Suprapubic skin (tissue), 4 donors: ENCODE results near the gene MKX.

Experiments used
- CTCF ChIP-seq, 2 donors: fragments of 200-600 bp in 1 of 2; fragments of 450-650 bp in 1 of 2; sonication (generic) in 1 of 2; IDR thresholded peaks; one replicate each; pipeline ENCODE4 v1.5.1; 2016 to 2019; ENCODE audit warnings: antibody characterized with exemption in 2 of 2, mild to moderate bottlenecking in 1 of 2, moderate library complexity in 1 of 2
- EP300 ChIP-seq: sonication (generic); formaldehyde crosslinking; IDR thresholded peaks from one replicate; pipeline ENCODE4 v1.6.1; 2017; ENCODE audit warnings: antibody characterized with exemption
- POLR2A ChIP-seq, 2 donors: fragments of 450-650 bp; IDR thresholded peaks; one replicate each; pipeline ENCODE4 v1.6.1; 2017; ENCODE audit warnings: antibody characterized with exemption in 2 of 2, mild to moderate bottlenecking in 2 of 2, moderate library complexity in 2 of 2
- POLR2AphosphoS5 ChIP-seq, 3 donors: sonication (generic); formaldehyde crosslinking; IDR thresholded peaks; one replicate each; pipeline ENCODE4 v1.6.1; 2017; ENCODE audit warnings: antibody characterized with exemption in 3 of 3

- TF ChIP-seq CTCF (IDR thresholded peaks at IDR 0.05) (no peak), POLR2A (IDR thresholded peaks at IDR 0.05) (no peak), EP300 (no peak), POLR2AphosphoS5 (IDR thresholded peaks at IDR 0.05) (no peak)
These were observed 29.1 kb downstream of the MKX start for GRCh38 chr10:27716521-27716920.
